Activated CD8-positive, alpha-beta T cell treated with anti-CD3 and anti-CD28 coated beads for 36 hours (primary cell): ENCODE measurements around the gene CRTAP. TPM values are rescaled to one million over a fixed set of nuclear protein-coding genes. Genes with fewer than 3 reads are reported as not detected.
"Not testable (repeated sequence)": the region's sequence is repeated elsewhere in the genome, so short reads cannot be mapped to it uniquely, and the experiment has no call there.

Source experiments
- ATAC-seq: fragments of 200-7000 bp; cut with Tn5 transposase; one replicate; pipeline ENCODE4 v1.10.0; 2021; ENCODE audit warnings: mild to moderate bottlenecking, moderate library complexity
- CTCF ChIA-PET: fragments of 350-600 bp; sonication (Branson Sonifier 250); formaldehyde crosslinking; loops from one replicate; lab custom pipeline; 2021; ENCODE audit warnings: antibody characterized with exemption; lab: Charles Lee
- POLR2A ChIA-PET: fragments of 350-600 bp; sonication (Branson Sonifier 250); formaldehyde crosslinking; loops from one replicate; lab custom pipeline; 2021; ENCODE audit warnings: antibody characterized with exemption; lab: Charles Lee
- DNase-seq: peaks from one replicate; pipeline ENCODE4 v3.0.0-alpha.2; 2020
- H3K27ac Mint-ChIP-seq: one replicate; pipeline ENCODE4 v1.8.0; 2021; ENCODE audit warnings: mild to moderate bottlenecking, mixed read lengths
- H3K27me3 Mint-ChIP-seq: one replicate; pipeline ENCODE4 v1.8.0; 2021; ENCODE audit warnings: mixed read lengths
- H3K36me3 Mint-ChIP-seq: one replicate; pipeline ENCODE4 v1.8.0; 2021; ENCODE audit warnings: low read depth, mixed read lengths
- H3K4me1 Mint-ChIP-seq: one replicate; pipeline ENCODE4 v1.8.0; 2021; ENCODE audit warnings: low read depth, mixed read lengths
- H3K4me3 Mint-ChIP-seq: one replicate; pipeline ENCODE4 v1.8.0; 2021; ENCODE audit warnings: mild to moderate bottlenecking, moderate library complexity, mixed read lengths
- H3K9me3 Mint-ChIP-seq: one replicate; pipeline ENCODE4 v1.8.0; 2021; ENCODE audit warnings: mixed read lengths
- CTCF ChIP-seq: fragments of 200-600 bp; IDR thresholded peaks from one replicate; pipeline ENCODE4 v1.8.0; 2022; ENCODE audit warnings: antibody characterized with exemption, mild to moderate bottlenecking
- intact Hi-C: fragments of 100-400 bp; cut with micrococcal nuclease; formaldehyde crosslinking; loops from one replicate; pipeline ENCODE4 v1.10.0; 2022
- total RNA-seq, 2 experiments: library from RNA; stranded (reverse); gene quantifications; one replicate each; pipeline ENCODE4 v1.2.3, GENCODE V29; 2021

CRTAP gene
- total RNA-seq, 2 experiments from 2014 or later, result 32.7 to 35.7 TPM

GRCh38 chr3:33077976-33078375 lies 35.8 kb upstream of the CRTAP start:
- CTCF ChIA-PET, result interaction anchor here (1.1 to 1.3 kb wide), 2 partner anchors 129 to 131 kb away, joined by 3 to 4 read pairs; no protein-coding TSS in a partner anchor
- Mint-ChIP-seq H3K4me1 (peaks cover 9% of the 10 kb centered on the region), H3K9me3 (no peaks in the 10 kb centered on the region), H3K36me3 (peaks cover 8% of the 10 kb centered on the region), H3K4me3 (no peak overlapping the region), H3K27me3 (no peaks in the 10 kb centered on the region), H3K27ac (no peak overlapping the region)
- TF ChIP-seq CTCF, result no peak
- ATAC-seq (no peak), DNase-seq (no peak)
- POLR2A ChIA-PET, result no interaction called here
- intact Hi-C loops, result no loop called here

- H3K27me3 Mint-ChIP-seq, ATAC-seq, intact Hi-C loops, POLR2A ChIA-PET, DNase-seq, H3K4me3 Mint-ChIP-seq, H3K27ac Mint-ChIP-seq, H3K9me3 Mint-ChIP-seq: not testable (repeated sequence)
- CTCF ChIA-PET, result interaction anchor here (1.0 kb wide), 1 partner anchor 14 kb away, joined by 3 read pairs; no protein-coding TSS in a partner anchor
- Mint-ChIP-seq H3K4me1 (peaks cover 12% of the 10 kb centered on the region), H3K36me3 (peaks cover 10% of the 10 kb centered on the region)
Measured at GRCh38 chr3:33079813-33080212, 34.0 kb upstream of the CRTAP start.

GRCh38 chr3:33081812-33082211 lies 32.0 kb upstream of the CRTAP start:
- Mint-ChIP-seq H3K36me3 (peaks cover 10% of the 10 kb centered on the region), H3K4me3 (no peak overlapping the region), H3K4me1 (peaks cover 18% of the 10 kb centered on the region), H3K27me3 (no peaks in the 10 kb centered on the region), H3K9me3 (no peaks in the 10 kb centered on the region), H3K27ac (no peak overlapping the region)
- POLR2A ChIA-PET, result interaction anchor here (1.2 kb wide), 1 partner anchor 12 kb away, joined by 5 read pairs; no protein-coding TSS in a partner anchor
- CTCF ChIA-PET, result interaction anchor here (0.6 to 1.2 kb wide), 2 partner anchors 22 to 50 kb away, joined by 3 read pairs; no protein-coding TSS in a partner anchor
- intact Hi-C loops, result no loop called here
- no peak for TF ChIP-seq CTCF
- no peak for DNase-seq
- no peak for ATAC-seq

GRCh38 chr3:33083958-33084357 lies 29.9 kb upstream of the CRTAP start:
- H3K4me3 Mint-ChIP-seq, result no peak overlapping the region
- DNase-seq (no peak), ATAC-seq (no peak)
- H3K4me1 Mint-ChIP-seq, result peaks cover 32% of the 10 kb centered on the region
- intact Hi-C loops, result no loop called here
- no peaks in the 10 kb centered on the region for H3K27me3 Mint-ChIP-seq
- no peak for TF ChIP-seq CTCF
- no peak overlapping the region for H3K27ac Mint-ChIP-seq
- H3K36me3 Mint-ChIP-seq, result peaks cover 24% of the 10 kb centered on the region
- H3K9me3 Mint-ChIP-seq, result peaks cover 2% of the 10 kb centered on the region
- POLR2A ChIA-PET, result interaction anchor here (0.7 to 1.4 kb wide), 2 partner anchors 10 to 654 kb away, joined by 3 to 4 read pairs; no protein-coding TSS in a partner anchor
- CTCF ChIA-PET, result interaction anchor here (1.0 to 5.9 kb wide), 7 partner anchors 10 to 137 kb away, joined by 3 to 36 read pairs (median 4); no protein-coding TSS in a partner anchor

- Mint-ChIP-seq H3K27me3 (no peaks in the 10 kb centered on the region), H3K27ac (no peak overlapping the region), H3K36me3 (peaks cover 55% of the 10 kb centered on the region), H3K4me1 (peaks cover 76% of the 10 kb centered on the region), H3K9me3 (peaks cover 2% of the 10 kb centered on the region), H3K4me3 (no peak overlapping the region)
- DNase-seq (no peak), ATAC-seq (no peak)
- intact Hi-C loops, result no loop called here
- no peak for TF ChIP-seq CTCF
- POLR2A ChIA-PET, result no interaction called here
- CTCF ChIA-PET, result interaction anchor here (5.9 kb wide), 1 partner anchor 14 kb away, joined by 36 read pairs; no protein-coding TSS in a partner anchor
Measured at GRCh38 chr3:33088691-33089090, 25.1 kb upstream of the CRTAP start.
